ENCODE results near the gene RSF1. TPM values are rescaled to one million over a fixed set of nuclear protein-coding genes. Genes with fewer than 3 reads are reported as not detected.

Gene RSF1
- polyA plus RNA-seq, 1 donor (not counting 4 experiments of a cell fraction or from before 2014, with no cell fraction given), result 20.9 TPM

DNA sequence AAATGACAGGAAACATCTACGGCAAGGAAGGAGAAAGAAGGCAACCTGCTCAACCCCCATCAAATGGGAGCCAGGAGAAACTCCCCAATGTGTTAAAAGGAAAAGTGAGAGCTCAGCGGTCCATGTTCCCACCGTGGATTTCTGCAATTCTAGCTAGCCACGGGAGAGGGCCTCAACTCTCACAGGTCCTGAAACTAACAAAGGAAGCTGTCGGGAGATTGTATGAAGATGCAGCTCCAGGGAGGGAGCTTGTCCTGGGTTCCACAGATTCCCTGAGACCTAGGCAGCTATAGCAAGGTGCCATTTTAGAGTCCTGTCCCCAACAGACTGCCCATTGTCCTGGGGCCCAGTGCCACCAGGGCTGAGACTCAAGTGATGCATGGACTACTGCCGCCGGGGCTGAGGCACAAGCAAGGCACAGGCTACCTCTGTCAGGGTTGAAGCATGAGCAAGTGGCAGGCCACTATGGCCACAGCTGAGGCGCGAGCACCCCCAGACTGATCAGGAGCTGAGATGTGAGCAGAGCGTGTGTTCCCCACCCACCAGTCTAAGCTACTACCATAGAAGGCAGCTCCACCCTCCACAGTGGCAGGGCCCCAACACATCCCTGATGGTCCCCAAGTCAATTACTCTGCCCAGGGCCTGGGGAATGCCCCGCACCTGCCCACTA is 31.3 kb downstream of the RSF1 start:
- no peak for FAIRE-seq

GRCh38 chr11:77784572-77784971 is 36.0 kb downstream of the RSF1 start:
- dilution Hi-C loops (cut with MboI; ENCODE audit: extremely low pct_ligation_motif_present, low sequenced_read_pairs), result no loop called here
- no peak for DNase-seq (ENCODE audit: low read depth, low spot score)
- no peaks in the 10 kb centered on the region for H3K9me3 ChIP-seq (ENCODE audit: control insufficient read depth, low read depth, low read length)
- no peak overlapping the region for H3K9ac ChIP-seq (ENCODE audit: control insufficient read depth, extremely low read depth, insufficient read depth, low read length)
- no peak for FAIRE-seq
- no peaks in the 10 kb centered on the region for H3K9me1 ChIP-seq (ENCODE audit: control insufficient read depth, extremely low read depth, insufficient read depth, low read length)
- TF ChIP-seq EZH2 (IDR thresholded peaks at IDR 0.05; ENCODE audit: low read length), result no peak
- no peak for TF ChIP-seq CTCF (optimal IDR thresholded peaks at IDR 0.05 in 1 of 3, IDR thresholded peaks at IDR 0.05 in 1 of 3, conservative IDR thresholded peaks at IDR 0.05 in 1 of 3; ENCODE audit: extremely low read depth in 1 of 3, insufficient read depth in 2 of 3, low read length in 3 of 3)
- H3K4me3 ChIP-seq (ENCODE audit: control insufficient read depth in 2 of 3, extremely low read depth in 1 of 3, insufficient read depth in 2 of 3, low read depth in 1 of 3, low read length in 3 of 3), result no peak overlapping the region
- peaks cover 4% of the 10 kb centered on the region for H3K4me1 ChIP-seq (ENCODE audit: control insufficient read depth, extremely low read depth, insufficient read depth, low read length)
- H4K20me1 ChIP-seq (ENCODE audit: control insufficient read depth, extremely low read depth, insufficient read depth, low read length), result no peaks in the 10 kb centered on the region
- H3K4me2 ChIP-seq (ENCODE audit: control insufficient read depth, extremely low read depth, insufficient read depth, low read depth, low read length), result no peak overlapping the region
- no peaks in the 10 kb centered on the region for H3K36me3 ChIP-seq (ENCODE audit: control insufficient read depth in 2 of 2, extremely low read depth in 1 of 2, insufficient read depth in 2 of 2, low read length in 2 of 2)
- H3K27ac ChIP-seq (ENCODE audit: control insufficient read depth, insufficient read depth, low read length), result no peak overlapping the region
- H3K79me2 ChIP-seq (ENCODE audit: control insufficient read depth, insufficient read depth, low read length), result peaks cover 48% of the 10 kb centered on the region
- H2AFZ ChIP-seq (ENCODE audit: control insufficient read depth, low read length), result no peak overlapping the region
- no peaks in the 10 kb centered on the region for H3K27me3 ChIP-seq (ENCODE audit: control insufficient read depth, extremely low read depth, insufficient read depth, low read length)

More for the DNA sequence above, 31.3 kb downstream of the RSF1 start:
- no peaks in the 10 kb centered on the region for H3K9me3 ChIP-seq (ENCODE audit: control insufficient read depth, low read depth, low read length)
- no peak overlapping the region for H3K4me3 ChIP-seq (ENCODE audit: control insufficient read depth in 2 of 3, extremely low read depth in 1 of 3, insufficient read depth in 2 of 3, low read depth in 1 of 3, low read length in 3 of 3)
- peaks cover 4% of the 10 kb centered on the region for H3K4me1 ChIP-seq (ENCODE audit: control insufficient read depth, extremely low read depth, insufficient read depth, low read length)
- dilution Hi-C loops (cut with MboI; ENCODE audit: extremely low pct_ligation_motif_present, low sequenced_read_pairs), result no loop called here
- no peak overlapping the region for H3K9ac ChIP-seq (ENCODE audit: control insufficient read depth, extremely low read depth, insufficient read depth, low read length)
- no peak overlapping the region for H3K27ac ChIP-seq (ENCODE audit: control insufficient read depth, insufficient read depth, low read length)
- peaks cover 76% of the 10 kb centered on the region for H3K79me2 ChIP-seq (ENCODE audit: control insufficient read depth, insufficient read depth, low read length)
- no peak for DNase-seq (ENCODE audit: low read depth, low spot score)
- no peak for TF ChIP-seq EZH2 (IDR thresholded peaks at IDR 0.05; ENCODE audit: low read length)
- no peak overlapping the region for H3K4me2 ChIP-seq (ENCODE audit: control insufficient read depth, extremely low read depth, insufficient read depth, low read depth, low read length)
- H4K20me1 ChIP-seq (ENCODE audit: control insufficient read depth, extremely low read depth, insufficient read depth, low read length), result no peaks in the 10 kb centered on the region
- no peaks in the 10 kb centered on the region for H3K27me3 ChIP-seq (ENCODE audit: control insufficient read depth, extremely low read depth, insufficient read depth, low read length)
- no peaks in the 10 kb centered on the region for H3K9me1 ChIP-seq (ENCODE audit: control insufficient read depth, extremely low read depth, insufficient read depth, low read length)
- H3K36me3 ChIP-seq (ENCODE audit: control insufficient read depth in 2 of 2, extremely low read depth in 1 of 2, insufficient read depth in 2 of 2, low read length in 2 of 2), result no peaks in the 10 kb centered on the region
- H2AFZ ChIP-seq (ENCODE audit: control insufficient read depth, low read length), result no peak overlapping the region

- H3K9ac ChIP-seq (ENCODE audit: control insufficient read depth, extremely low read depth, insufficient read depth, low read length), result no peak overlapping the region
- H4K20me1 ChIP-seq (ENCODE audit: control insufficient read depth, extremely low read depth, insufficient read depth, low read length), result no peaks in the 10 kb centered on the region
- FAIRE-seq (no peak), DNase-seq (ENCODE audit: low read depth, low spot score) (no peak)
- dilution Hi-C loops (cut with MboI; ENCODE audit: extremely low pct_ligation_motif_present, low sequenced_read_pairs), result no loop called here
- no peak overlapping the region for H2AFZ ChIP-seq (ENCODE audit: control insufficient read depth, low read length)
- no peaks in the 10 kb centered on the region for H3K36me3 ChIP-seq (ENCODE audit: control insufficient read depth in 2 of 2, extremely low read depth in 1 of 2, insufficient read depth in 2 of 2, low read length in 2 of 2)
- H3K27ac ChIP-seq (ENCODE audit: control insufficient read depth, insufficient read depth, low read length), result no peak overlapping the region
- peaks cover 4% of the 10 kb centered on the region for H3K4me1 ChIP-seq (ENCODE audit: control insufficient read depth, extremely low read depth, insufficient read depth, low read length)
- H3K4me2 ChIP-seq (ENCODE audit: control insufficient read depth, extremely low read depth, insufficient read depth, low read depth, low read length), result no peak overlapping the region
- no peaks in the 10 kb centered on the region for H3K27me3 ChIP-seq (ENCODE audit: control insufficient read depth, extremely low read depth, insufficient read depth, low read length)
- H3K9me1 ChIP-seq (ENCODE audit: control insufficient read depth, extremely low read depth, insufficient read depth, low read length), result no peaks in the 10 kb centered on the region
- no peaks in the 10 kb centered on the region for H3K9me3 ChIP-seq (ENCODE audit: control insufficient read depth, low read depth, low read length)
- peaks cover 45% of the 10 kb centered on the region for H3K79me2 ChIP-seq (ENCODE audit: control insufficient read depth, insufficient read depth, low read length)
- TF ChIP-seq CTCF (optimal IDR thresholded peaks at IDR 0.05 in 1 of 3, IDR thresholded peaks at IDR 0.05 in 1 of 3, conservative IDR thresholded peaks at IDR 0.05 in 1 of 3; ENCODE audit: extremely low read depth in 1 of 3, insufficient read depth in 2 of 3, low read length in 3 of 3) (no peak), EZH2 (IDR thresholded peaks at IDR 0.05; ENCODE audit: low read length) (no peak)
- H3K4me3 ChIP-seq (ENCODE audit: control insufficient read depth in 2 of 3, extremely low read depth in 1 of 3, insufficient read depth in 2 of 3, low read depth in 1 of 3, low read length in 3 of 3), result no peak overlapping the region
These were observed 37.5 kb downstream of the RSF1 start for GRCh38 chr11:77783025-77783424.
